Transverse colon (tissue), 4 donors: ENCODE results near the gene VAV1.

ENCODE experiments used
- CTCF ChIP-seq, 5 experiments: fragments of 200-600 bp in 3 of 5; fragments of 450-650 bp in 2 of 5; sonication (generic) in 3 of 5; IDR thresholded peaks; 1 replicate in 2 of 5; 2 replicates in 3 of 5; pipeline ENCODE4 v1.5.1; 2016 to 2017; ENCODE audit warnings: antibody characterized with exemption in 5 of 5, inconsistent platforms in 3 of 5, mild to moderate bottlenecking in 2 of 5, moderate library complexity in 1 of 5
- POLR2AphosphoS5 ChIP-seq, 3 donors: sonication (generic); formaldehyde crosslinking; IDR thresholded peaks; one replicate each; pipeline ENCODE4 v1.6.1; 2016; ENCODE audit warnings: antibody characterized with exemption in 3 of 3

DNA sequence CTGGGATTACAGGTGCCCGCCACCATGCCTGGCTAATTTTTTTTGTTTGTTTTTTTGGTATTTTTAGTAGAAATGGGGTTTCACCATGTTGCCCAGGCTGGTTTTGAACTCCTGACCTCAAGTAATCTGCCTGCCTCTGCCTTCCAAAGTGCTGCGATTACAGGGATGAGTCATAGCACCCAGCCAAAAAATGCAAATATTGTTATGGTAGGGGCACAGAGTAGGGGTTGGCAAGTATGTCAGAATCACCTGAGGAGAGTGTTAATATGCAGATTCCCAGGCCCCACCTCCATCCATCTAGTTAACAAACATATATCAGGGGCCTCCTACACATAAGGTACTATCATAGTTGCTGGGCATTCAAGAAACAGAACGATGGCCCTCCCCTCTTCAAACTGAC lies 44.7 kb downstream of the VAV1 start:
- TF ChIP-seq POLR2AphosphoS5 (IDR thresholded peaks at IDR 0.05): no peak
- TF ChIP-seq CTCF (IDR thresholded peaks at IDR 0.05): no peak
